A673 (cell line): ENCODE results near the gene AKR1C1.
"Not testable (repeated sequence)": the region's sequence is repeated elsewhere in the genome, so short reads cannot be mapped to it uniquely, and the experiment has no call there.

Experiments used
- CTCF ChIP-seq: fragments of 300-800, 200-600 bp; sonication (generic); conservative IDR thresholded peaks from 2 replicates; pipeline ENCODE4 v1.5.1; 2017; ENCODE audit warnings: low read depth, mild to moderate bottlenecking, antibody characterized with exemption, low read length, moderate library complexity, mixed read lengths
- EZH2 ChIP-seq: fragments of 200-600 bp; sonication (generic); IDR thresholded peaks from 2 replicates; pipeline ENCODE4 v1.6.1; 2017; ENCODE audit warnings: borderline replicate concordance, low read depth, mild to moderate bottlenecking, mixed read lengths, antibody characterized with exemption, low read length; ENCODE audit not compliant: poor library complexity, severe bottlenecking

GRCh38 chr10:4940073-4940428, 23.2 kb upstream of the AKR1C1 start:
- not testable (repeated sequence) for TF ChIP-seq CTCF, EZH2
